DLD1 (cell line): ENCODE results near the gene MUC21.

Source experiments
- in situ Hi-C: cut with HindIII; loops from 2 replicates; pipeline ENCODE4 v1.10.0; 2017; ENCODE audit warnings: low sequenced_read_pairs

MUC21 gene

DNA sequence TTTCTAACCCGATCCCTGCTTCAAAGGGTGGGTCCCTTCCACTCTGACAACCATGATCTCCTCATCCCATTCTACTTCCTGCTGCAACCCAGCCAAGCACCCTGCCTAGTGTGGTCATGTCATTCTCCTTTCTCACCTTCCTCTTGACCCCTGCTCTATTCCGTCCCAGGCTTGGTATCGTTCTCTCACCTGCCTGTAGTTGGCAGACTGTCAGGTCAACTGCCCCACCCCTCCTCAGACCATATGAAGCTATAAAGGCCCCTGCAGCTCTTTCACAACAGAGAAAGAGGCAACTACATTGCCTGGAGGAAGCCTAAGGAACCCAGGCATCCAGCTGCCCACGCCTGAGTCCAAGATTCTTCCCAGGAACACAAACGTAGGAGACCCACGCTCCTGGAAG lies at the start of gene MUC21:
Gene MUC21 (plus strand): TSS at position 280 of the 400 bp plus-strand sequence. CDS start 241 bp downstream, outside the sequence.
- in situ Hi-C loops = no loop called here

DNA sequence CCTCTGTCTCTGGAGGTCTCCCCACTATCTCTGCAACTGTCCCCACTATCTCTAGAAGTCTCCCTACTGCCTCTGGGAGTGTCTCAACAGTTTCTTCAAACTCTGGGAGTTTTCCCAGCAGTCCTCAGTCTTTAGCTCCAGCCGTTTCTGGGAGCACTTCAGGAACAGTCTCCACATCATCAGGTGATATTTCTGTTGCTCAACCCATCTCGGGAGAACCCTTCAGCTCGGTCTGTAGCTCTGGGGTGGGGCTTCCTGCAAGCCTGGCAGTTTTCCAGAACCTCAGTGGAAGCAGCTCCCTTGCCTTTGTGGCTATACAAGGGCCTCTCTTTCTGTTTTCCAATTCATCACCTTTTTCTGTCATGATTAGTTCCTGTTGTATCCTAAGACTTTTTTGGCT lies 48.5 kb upstream of the MUC21 start:
- in situ Hi-C loops = no loop called here

DNA sequence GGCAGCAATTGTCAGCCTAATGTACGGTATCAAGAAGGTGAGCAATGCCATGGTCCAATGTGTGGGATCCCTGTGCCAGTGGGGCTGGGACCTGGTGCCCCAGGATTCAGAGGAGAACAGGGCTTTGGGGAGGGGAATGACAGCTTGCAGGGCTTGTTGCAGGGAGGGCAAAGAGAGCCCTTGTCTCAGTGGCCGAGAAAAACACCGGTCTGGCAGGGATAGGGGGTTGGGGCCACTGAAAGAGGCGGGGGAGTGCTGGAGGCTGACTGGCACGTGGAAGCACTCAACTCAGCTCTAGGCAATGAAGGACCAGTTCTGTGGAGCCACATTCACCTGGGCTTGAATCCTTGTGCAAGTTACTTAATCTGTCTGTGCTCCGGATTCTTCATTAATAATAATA lies 46.3 kb upstream of the MUC21 start:
- in situ Hi-C loops = no loop called here

GRCh38 chr6:30938730-30939129 lies 44.8 kb upstream of the MUC21 start:
- in situ Hi-C loops = no loop called here

DNA sequence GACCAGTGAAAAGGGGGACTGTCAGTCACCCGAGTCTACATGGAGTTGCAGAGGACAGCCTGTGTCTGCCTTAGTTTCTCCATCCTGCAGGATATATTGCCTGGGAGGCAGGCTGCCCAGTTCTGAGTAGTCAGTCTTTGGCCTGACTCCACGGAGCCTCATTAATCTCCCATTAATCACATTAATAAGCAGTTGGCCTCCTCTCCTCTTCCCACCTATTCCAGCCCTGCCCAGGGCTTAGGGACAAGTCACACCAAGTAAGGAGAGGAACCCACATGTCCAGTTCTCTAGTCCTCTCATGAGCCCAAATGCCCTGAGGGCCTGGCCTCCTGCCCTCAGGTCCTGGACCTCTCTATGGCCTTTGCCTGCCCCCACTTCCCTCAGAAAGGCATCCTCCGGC lies 44.0 kb upstream of the MUC21 start:
- in situ Hi-C loops = no loop called here

DNA sequence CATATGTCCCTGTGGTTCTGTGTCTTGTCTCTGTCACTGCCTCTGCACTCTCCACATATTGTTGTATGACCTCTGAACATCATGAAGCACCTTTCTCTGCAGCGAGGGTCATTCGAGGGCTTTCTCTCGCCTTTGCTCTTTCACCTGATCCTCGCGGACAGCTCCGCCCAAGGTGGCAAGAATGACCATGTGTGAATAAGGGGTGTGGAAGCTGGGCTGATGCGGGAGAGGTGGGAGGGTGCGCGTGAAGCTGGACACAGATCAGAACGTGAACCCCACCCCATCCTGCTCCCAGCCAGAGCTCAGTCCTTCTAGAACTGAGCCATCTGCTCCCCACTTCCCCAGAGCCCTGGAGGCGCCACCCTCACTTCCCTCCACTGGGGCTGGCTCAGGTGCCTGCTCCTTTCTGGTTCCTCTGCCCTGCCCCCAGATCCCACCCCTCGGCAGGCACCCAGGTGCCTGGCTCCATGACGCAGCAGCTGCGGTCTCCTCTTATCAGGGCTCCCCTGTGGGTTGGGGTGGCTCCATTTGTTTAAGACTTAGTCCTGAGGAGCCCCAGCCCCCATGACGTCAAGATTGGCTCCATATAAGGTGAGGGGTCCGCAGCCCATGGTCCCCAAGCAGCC lies 43.0 kb upstream of the MUC21 start, which contains the start of gene MUCL3:
Gene MUCL3 (plus strand): TSS at position 613 of the 626 bp plus-strand sequence. CDS start 27 bp downstream, outside the sequence.
- in situ Hi-C loops = no loop called here

DNA sequence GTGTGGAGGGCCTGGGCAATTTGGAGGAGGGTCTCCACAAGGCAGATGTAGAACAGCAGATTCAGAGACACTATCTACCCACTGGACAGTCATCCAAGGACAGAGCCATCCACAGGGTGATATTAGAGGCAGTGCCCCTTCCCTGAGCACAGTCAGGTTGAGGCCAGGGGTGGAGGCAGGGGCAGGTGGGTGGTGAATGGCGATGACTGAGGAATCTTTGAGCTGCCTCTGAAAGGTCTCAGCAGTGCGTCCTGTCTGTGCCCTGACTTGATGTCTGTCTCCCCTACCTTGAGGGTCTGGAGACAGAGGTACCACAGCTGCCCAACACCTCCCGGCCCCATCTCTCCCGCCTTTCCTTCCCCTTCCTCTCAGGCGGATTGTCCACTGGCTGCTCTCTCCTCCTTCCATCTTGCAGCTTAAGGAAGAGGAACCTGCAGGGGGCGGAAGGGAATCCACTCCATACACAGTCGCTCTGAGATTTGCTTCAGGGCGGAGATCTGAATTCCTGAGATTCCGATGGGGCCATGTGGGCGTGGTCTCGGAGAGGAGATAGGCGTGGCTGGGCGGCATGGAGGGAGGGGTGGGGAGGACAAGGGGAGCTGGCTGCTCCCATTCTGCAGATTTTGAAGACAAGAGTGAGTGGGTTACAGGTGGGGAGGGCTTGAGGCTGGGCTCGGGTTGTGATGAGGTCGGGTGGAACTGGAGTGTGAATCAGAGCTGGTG lies 41.0 kb upstream of the MUC21 start:
- in situ Hi-C loops = no loop called here

DNA sequence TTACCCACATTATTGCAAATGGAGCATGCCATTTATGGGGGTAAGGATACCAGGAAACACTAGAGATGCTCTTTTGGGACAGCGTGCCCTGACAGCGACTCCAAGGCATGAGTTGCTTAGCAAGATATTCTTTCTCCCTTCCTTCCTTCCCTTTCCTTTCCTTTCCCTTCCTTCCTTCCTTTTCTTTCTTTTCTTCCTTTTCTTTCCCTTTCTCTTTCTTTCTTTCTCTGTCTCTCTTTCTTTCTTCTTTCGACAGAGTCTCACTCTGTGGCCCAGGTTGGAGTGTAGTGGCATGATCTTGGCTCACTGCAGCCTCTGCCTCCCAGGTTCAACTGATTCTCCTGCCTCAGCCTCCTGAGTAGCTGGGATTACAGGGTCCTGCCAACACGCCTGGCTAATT lies 39.5 kb upstream of the MUC21 start:
- in situ Hi-C loops = no loop called here

DNA sequence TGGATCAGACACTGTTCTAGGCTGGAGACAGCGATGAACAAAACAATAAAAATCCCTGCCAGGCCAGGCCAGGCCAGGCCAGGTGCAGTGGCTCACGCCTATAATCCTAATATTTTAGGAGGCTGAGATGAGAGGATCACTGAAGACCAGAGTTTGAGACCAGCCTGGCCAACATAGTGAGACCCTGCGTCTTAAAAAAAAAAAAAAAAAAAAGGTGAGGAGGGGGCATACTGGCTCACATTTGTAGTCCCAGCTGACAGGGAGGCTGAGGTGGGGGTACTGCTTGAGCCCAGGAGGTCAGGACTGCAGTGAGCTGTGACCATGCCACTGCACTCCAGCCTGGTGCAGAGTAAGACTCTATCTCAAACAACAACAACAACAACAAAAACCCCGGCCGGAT lies 38.2 kb upstream of the MUC21 start:
- in situ Hi-C loops = no loop called here

- in situ Hi-C loops = no loop called here
These were observed 36.3 kb upstream of the MUC21 start for GRCh38 chr6:30947231-30947630.

DNA sequence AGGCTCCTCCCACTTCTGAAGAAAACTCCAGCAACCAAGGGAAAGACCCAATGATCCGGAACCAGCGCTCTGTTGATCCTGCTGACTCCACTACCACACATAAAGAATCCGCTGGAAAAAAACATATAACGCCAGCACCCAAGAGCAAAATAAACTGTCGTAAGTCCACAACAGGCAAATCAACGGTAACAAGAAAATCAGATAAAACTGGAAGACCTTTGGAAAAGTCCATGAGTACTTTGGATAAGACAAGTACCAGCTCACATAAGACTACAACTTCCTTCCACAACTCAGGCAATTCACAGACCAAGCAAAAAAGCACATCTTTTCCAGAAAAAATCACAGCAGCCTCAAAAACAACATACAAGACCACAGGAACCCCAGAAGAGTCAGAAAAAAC lies 34.7 kb upstream of the MUC21 start:
- in situ Hi-C loops = no loop called here

DNA sequence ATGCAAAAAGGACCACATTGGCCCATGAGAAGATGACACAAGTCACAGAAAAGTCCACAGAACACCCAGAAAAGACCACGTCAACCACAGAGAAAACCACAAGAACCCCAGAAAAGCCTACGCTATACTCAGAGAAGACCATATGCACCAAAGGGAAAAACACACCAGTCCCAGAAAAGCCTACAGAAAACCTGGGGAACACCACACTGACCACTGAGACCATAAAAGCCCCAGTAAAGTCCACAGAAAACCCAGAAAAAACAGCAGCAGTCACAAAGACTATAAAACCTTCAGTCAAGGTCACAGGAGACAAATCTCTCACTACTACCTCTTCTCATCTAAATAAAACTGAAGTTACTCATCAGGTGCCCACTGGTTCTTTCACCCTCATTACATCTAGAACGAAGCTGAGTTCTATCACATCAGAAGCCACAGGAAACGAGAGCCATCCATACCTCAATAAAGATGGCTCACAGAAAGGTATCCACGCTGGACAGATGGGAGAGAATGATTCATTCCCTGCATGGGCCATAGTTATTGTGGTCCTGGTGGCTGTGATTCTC lies 31.5 kb upstream of the MUC21 start:
- in situ Hi-C loops = no loop called here

- in situ Hi-C loops = no loop called here
These were observed 28.7 kb upstream of the MUC21 start for GRCh38 chr6:30954631-30955366.

DNA sequence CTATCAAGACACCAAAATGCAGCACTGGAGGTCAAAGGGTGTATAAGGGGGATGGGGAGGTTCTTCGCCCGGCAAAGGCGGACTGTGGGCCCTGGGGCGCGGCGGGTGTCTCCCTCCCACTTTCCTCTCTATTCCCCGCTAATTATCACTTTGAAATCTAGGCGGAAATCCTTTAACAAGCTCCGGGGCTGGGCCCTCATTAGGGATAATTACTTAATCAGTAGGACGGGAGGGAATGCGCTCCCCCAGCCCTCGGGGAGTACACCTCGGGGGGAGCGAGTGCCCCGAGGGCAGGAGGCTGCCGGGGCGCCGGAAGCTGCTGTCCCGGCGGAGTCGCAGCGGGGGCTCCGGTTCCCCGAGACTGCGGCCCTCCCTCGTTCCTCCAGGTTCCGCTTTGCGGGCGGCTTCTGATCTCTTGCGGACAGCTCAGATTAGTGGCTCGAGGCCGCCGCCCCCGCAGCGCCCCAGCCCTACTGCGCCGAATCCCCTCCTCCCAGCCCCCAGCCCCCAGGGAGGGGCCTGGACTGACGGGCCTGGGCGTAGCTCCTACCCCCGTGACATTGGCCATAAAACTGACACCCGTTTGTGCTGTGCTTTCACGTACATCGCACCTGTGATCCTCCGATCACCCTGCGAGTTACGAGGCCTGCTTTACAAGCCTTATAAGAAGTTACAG lies 28.0 kb upstream of the MUC21 start:
- in situ Hi-C loops = no loop called here

DNA sequence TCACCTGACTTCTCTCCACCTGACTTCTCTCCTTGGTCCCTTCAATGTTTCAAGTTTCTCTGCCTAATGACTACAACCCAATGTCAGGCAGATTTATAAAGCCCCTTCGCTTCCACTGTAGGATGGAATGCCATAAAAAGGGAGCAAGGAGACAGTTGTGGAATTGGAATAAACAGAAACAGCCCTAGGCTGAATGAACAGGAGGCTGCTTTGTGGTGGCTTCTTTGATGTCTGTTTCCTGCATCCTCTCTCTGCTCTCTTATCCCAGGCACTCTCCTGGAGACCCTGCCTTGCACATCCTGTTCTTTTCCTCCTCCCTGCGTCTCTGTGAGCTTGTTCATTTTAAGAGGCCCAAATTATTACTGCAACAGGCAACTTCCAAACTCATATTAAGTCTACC lies 25.8 kb upstream of the MUC21 start:
- in situ Hi-C loops = no loop called here

DNA sequence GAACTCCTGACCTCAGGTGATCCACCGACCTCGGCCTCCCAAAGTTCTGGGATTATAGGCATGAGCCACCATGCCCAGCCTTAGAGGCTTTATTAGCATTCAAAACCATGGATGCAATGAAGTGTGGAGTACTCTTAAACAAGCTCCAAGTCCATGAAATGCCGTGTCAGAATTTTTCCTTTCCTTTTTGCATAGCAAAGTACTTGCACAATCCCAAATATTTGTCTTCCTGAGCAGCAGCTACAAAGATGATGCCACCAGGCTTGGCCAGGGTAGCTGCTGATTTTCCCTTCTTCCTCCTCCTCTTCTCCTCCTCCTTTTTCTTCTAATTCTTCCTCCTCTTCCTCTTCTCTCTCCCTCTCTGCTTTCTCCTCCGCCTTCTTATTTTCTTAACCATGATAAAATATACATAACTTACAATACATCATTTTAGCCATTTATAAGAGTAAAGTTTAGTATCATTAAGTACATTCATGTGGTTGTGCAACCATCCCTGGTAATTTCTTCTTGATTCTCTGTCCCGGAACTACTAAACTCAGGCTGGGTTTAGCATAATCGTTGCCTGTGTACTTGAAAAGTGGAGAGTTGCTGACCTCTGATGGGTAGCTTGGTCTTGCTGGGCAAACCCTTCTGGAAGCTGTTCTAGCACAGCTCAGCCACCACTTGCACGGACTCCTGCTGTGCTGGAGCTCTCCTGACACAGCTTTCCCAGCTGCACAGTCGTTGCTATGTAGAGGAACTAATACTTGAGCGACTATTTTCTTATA lies 22.4 kb upstream of the MUC21 start:
- in situ Hi-C loops = no loop called here

DNA sequence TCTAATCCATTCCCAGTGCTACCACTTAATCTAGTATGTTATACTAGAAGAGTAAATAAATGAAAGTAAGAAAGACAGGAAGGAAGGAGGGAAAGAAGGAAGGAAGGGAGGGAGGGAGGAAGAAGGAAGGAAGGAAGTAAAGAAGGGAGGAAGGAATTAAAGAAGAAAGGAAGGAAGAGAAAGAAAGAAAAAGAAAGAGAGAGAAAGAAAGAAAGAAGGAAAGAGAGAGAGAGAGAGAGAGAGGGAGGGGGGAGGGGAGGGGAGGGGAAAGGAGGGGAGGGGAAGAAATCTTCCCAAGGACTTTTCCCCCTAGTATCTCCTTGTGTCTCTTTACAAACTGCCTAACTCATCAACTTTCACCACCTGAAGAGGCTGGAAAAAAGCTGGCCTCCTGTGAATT lies 20.8 kb upstream of the MUC21 start:
- in situ Hi-C loops = no loop called here

DNA sequence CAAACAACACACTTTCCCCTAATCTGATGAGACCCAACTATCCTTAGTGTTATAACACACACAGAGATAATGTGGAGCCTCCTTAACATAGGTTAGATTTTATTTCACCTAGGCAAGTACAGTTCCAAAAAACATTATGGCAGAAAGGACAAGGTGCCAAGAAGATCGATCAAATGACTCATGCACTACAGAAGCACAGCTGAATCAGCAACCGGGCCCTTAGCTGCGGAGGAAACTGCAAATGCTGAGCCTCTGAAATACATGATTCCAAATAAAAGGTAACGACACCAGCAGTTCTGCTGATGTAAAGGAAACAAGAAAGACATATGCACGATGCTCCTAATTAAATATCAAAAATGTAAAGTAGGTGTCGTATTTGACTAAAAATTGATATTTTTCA lies 19.9 kb upstream of the MUC21 start:
- in situ Hi-C loops = no loop called here

DNA sequence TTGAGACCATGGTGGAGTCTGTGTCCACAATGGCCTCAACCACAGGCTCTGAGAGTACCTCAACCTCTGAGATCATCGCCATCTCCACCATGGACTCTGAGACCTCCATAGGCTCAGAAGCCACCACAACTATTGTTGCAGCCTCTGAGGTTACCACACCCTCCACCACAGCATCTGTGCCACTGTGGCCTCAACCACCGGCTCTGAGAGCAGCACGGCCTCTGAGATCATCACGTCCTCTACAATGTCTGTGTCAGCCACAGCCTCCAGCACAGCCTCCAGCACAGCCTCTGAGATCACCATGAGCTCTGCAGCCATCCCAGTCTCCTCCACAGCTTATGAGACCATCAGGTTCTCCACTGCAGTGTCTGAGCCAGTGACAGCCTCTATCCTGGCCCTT lies 19.4 kb upstream of the MUC21 start:
- in situ Hi-C loops = no loop called here

DNA sequence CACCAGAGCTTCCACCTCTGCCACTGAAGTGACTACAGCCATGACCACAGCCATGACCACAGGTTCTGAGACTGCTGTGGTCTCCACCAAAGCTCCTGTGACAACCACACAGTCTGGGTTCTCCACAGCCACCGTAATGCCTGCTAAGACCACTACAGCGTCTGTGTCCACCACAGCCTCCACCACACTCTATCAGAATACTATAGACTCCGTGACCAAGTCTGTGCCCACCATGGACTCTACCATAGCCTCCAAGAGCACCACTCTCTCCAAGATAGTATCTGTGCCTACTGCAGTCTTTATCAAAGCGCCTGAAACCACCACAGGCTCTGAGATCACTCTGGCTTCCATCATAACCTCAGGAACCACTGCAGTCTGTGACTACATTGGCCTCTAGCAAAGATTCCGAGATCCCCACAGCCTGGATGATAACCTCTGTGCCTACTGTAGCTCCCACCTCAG lies 18.3 kb upstream of the MUC21 start:
- in situ Hi-C loops = no loop called here
